Mesangial cell (primary cell): Measurements from ENCODE around the gene ASIC2. TPM values are rescaled to one million over a fixed set of nuclear protein-coding genes. Genes with fewer than 3 reads are reported as not detected.

ENCODE experiments used
- total RNA-seq: library from RNA; depleted of rRNA; stranded (reverse); fragments of >200 nt; gene quantifications from 2 replicates; pipeline ENCODE4 v1.2.3, GENCODE V29; 2015

Gene ASIC2
- total RNA-seq = 1.1 and 1.4 TPM in 2 replicates

GRCh38 chr17:33292981-33293867 lies at the start of gene ASIC2:
TSS of gene ASIC2 (minus strand) at chr17:33293295.

